ENCODE measurements around the gene FIGN. TPM values are rescaled to one million over a fixed set of nuclear protein-coding genes. Genes with fewer than 3 reads are reported as not detected.

The FIGN gene
- total and polyA plus RNA-seq, 9 of the 15 experiments (the other 6 are each of a cell fraction or from before 2014, with no cell fraction given) = 0.02 TPM; not detected in 8

GRCh38 chr2:163773276-163773675 lies 37.5 kb upstream of the FIGN start:
- Histone ChIP-seq H3K4me2 (ENCODE audit: insufficient read depth, low read length) (no peak overlapping the region), H2AFZ (ENCODE audit: low read depth, low read length) (no peak overlapping the region), H3K36me3 (ENCODE audit: control insufficient read depth, insufficient read depth, low read length) (no peaks in the 10 kb centered on the region), H3K4me1 (replicated peaks in 1 of 2; ENCODE audit: control insufficient read depth in 2 of 2, insufficient read depth in 2 of 2, low read length in 2 of 2) (no peaks in the 10 kb centered on the region), H3K9me3 (replicated peaks; ENCODE audit: control insufficient read depth, insufficient read depth, low read depth, low read length) (no peaks in the 10 kb centered on the region), H3K4me3 (no peak overlapping the region), H3K79me2 (ENCODE audit: control insufficient read depth, insufficient read depth, low read length) (no peaks in the 10 kb centered on the region), H4K20me1 (replicated peaks; ENCODE audit: control insufficient read depth, insufficient read depth, low read length) (no peaks in the 10 kb centered on the region), H3K27me3 (ENCODE audit: control insufficient read depth in 2 of 2, insufficient read depth in 2 of 2, low read length in 2 of 2) (no peaks in the 10 kb centered on the region), H3K27ac (ENCODE audit: extremely low read depth, low read depth, low read length) (no peak overlapping the region), H3K9me1 (ENCODE audit: control insufficient read depth, insufficient read depth, low read length) (no peaks in the 10 kb centered on the region), H3K9ac (ENCODE audit: insufficient read depth in 1 of 2, low read depth in 2 of 2, low read length in 2 of 2) (no peak overlapping the region)
- in situ Hi-C loops (cut with MboI) (no loop called here), intact Hi-C loops (cut with micrococcal nuclease) (no loop called here)
- TF ChIP-seq NELFE (IDR thresholded peaks at IDR 0.05; ENCODE audit: insufficient read depth, insufficient read length) = no peak
- TF ChIP-seq, protein P1, sequence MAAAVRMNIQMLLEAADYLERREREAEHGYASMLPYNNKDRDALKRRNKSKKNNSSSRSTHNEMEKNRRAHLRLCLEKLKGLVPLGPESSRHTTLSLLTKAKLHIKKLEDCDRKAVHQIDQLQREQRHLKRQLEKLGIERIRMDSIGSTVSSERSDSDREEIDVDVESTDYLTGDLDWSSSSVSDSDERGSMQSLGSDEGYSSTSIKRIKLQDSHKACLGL (CRISPR knock-in tag; IDR thresholded peaks at IDR 0.05; ENCODE audit: borderline replicate concordance, poor library complexity, severe bottlenecking) = no peak
- no peak for TF ChIP-seq ZC3H8 (IDR thresholded peaks at IDR 0.05)
- no peak for TF ChIP-seq GTF2B (IDR thresholded peaks at IDR 0.05; ENCODE audit: extremely low read depth, insufficient read length)
- no peak for TF ChIP-seq CREB5 (CRISPR knock-in tag; IDR thresholded peaks at IDR 0.05)
- no peak for TF ChIP-seq SRSF3 (IDR thresholded peaks at IDR 0.05; ENCODE audit: insufficient read depth, low read length)
- no peak for TF ChIP-seq KDM4B (IDR thresholded peaks at IDR 0.05; ENCODE audit: borderline replicate concordance in 2 of 2, low read depth in 1 of 2)
- no peak for TF ChIP-seq USF2 (CRISPR knock-in tag; IDR thresholded peaks at IDR 0.05)
- no peak for TF ChIP-seq POLR2B (IDR thresholded peaks at IDR 0.05; ENCODE audit: low read depth, partially characterized antibody)
- no peak for TF ChIP-seq ZNF347 (CRISPR knock-in tag; IDR thresholded peaks at IDR 0.05; ENCODE audit: low read depth)
- TF ChIP-seq NCOA2 (IDR thresholded peaks at IDR 0.05; ENCODE audit: partially characterized antibody in 2 of 2) = no peak
- no peak for TF ChIP-seq ETS1 (conservative IDR thresholded peaks at IDR 0.05; ENCODE audit: control insufficient read depth, low read depth, low read length)
- no peak for TF ChIP-seq STAT6 (CRISPR knock-in tag; IDR thresholded peaks at IDR 0.05)
- no peak for TF ChIP-seq LARP7 (IDR thresholded peaks at IDR 0.05)
- BruUV-seq (replicated peaks) = no TSS peak
- CTCF ChIA-PET (ENCODE audit: low intra/inter-chr PET ratio) = no interaction called here
- FAIRE-seq (no peak), DNase-seq (ENCODE audit: extremely low read depth in 1 of 4, low spot score in 3 of 4) (no peak), ATAC-seq (no peak)
- POLR2A ChIA-PET = no interaction called here
- WGBS (ENCODE audit: insufficient coverage, low coverage, missing lambda C conversion rate) = 0% methylated on average over 3 of the region's 3 CpGs

Measured in K562 (cell line).